ENCODE data around the gene USHBP1.

The USHBP1 gene

DNA sequence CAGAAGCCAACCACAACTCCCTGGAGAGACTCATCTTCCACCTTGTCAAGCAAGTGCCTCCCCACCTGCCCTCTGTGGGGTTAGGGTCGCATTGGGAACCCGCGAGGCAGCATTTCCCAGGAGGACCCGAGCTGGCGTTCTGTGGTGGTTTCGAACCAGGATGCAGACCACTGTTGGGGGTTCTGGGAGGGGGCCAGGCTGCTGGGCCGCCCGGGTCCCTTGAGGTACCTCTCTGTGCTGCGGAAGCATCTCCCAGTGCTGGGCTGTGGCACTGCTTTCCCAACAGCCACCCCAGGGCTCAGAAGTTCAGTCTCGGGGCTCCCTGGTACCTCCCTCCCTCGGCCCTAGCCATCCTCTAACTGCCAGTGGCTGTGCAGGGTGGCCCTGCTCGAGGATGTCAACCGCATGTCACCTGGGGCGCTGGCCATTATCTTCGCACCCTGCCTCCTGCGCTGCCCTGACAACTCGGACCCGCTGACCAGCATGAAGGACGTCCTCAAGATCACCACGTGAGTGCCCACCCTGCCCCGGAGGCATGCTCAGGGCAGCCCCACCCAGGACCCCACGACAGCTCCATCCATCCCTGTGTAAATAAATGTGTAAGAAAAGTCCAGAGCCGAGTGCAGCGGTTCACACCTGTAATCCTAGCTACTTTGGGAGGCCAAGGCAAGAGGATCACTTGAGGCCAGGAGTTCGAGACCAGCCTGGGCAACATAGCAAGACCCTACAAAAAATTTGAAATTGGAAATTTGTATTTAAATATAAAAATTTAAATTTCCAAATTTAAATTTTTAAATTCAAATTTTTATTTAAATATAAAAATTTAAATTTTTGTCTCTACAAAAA lies 57.6 kb downstream of the USHBP1 start:
- Histone ChIP-seq H2AFZ (ENCODE audit: low read depth, low read length, severe bottlenecking) (no peak overlapping the region), H3K4me3 (ENCODE audit: insufficient read depth, low read length, poor library complexity, severe bottlenecking) (no peak overlapping the region), H3K27ac (ENCODE audit: low read depth, low read length) (no peak overlapping the region), H4K20me1 (ENCODE audit: low read depth, low read length) (no peaks in the 10 kb centered on the region), H3K9ac (ENCODE audit: low read length) (no peak overlapping the region), H3K27me3 (ENCODE audit: low read length) (no peaks in the 10 kb centered on the region), H3F3A (ENCODE audit: insufficient read depth) (no peaks in the 10 kb centered on the region), H3K36me3 (ENCODE audit: low read length) (no peaks in the 10 kb centered on the region), H3K9me2 (replicated peaks; ENCODE audit: insufficient read depth, low read length) (no peaks in the 10 kb centered on the region), H3K9me3 (ENCODE audit: insufficient read depth, low read length) (no peaks in the 10 kb centered on the region), H3K79me2 (ENCODE audit: insufficient read depth, low read length) (no peaks in the 10 kb centered on the region), H3K4me2 (ENCODE audit: low read depth, low read length, poor library complexity, severe bottlenecking) (no peak overlapping the region)
- no peak for TF ChIP-seq EZH2phosphoT487 (conservative IDR thresholded peaks at IDR 0.05; ENCODE audit: low read length)
- TF ChIP-seq, protein P1, sequence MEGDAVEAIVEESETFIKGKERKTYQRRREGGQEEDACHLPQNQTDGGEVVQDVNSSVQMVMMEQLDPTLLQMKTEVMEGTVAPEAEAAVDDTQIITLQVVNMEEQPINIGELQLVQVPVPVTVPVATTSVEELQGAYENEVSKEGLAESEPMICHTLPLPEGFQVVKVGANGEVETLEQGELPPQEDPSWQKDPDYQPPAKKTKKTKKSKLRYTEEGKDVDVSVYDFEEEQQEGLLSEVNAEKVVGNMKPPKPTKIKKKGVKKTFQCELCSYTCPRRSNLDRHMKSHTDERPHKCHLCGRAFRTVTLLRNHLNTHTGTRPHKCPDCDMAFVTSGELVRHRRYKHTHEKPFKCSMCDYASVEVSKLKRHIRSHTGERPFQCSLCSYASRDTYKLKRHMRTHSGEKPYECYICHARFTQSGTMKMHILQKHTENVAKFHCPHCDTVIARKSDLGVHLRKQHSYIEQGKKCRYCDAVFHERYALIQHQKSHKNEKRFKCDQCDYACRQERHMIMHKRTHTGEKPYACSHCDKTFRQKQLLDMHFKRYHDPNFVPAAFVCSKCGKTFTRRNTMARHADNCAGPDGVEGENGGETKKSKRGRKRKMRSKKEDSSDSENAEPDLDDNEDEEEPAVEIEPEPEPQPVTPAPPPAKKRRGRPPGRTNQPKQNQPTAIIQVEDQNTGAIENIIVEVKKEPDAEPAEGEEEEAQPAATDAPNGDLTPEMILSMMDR (IDR thresholded peaks at IDR 0.05; ENCODE audit: insufficient read depth, low read length, poor library complexity, severe bottlenecking) = no peak

DNA sequence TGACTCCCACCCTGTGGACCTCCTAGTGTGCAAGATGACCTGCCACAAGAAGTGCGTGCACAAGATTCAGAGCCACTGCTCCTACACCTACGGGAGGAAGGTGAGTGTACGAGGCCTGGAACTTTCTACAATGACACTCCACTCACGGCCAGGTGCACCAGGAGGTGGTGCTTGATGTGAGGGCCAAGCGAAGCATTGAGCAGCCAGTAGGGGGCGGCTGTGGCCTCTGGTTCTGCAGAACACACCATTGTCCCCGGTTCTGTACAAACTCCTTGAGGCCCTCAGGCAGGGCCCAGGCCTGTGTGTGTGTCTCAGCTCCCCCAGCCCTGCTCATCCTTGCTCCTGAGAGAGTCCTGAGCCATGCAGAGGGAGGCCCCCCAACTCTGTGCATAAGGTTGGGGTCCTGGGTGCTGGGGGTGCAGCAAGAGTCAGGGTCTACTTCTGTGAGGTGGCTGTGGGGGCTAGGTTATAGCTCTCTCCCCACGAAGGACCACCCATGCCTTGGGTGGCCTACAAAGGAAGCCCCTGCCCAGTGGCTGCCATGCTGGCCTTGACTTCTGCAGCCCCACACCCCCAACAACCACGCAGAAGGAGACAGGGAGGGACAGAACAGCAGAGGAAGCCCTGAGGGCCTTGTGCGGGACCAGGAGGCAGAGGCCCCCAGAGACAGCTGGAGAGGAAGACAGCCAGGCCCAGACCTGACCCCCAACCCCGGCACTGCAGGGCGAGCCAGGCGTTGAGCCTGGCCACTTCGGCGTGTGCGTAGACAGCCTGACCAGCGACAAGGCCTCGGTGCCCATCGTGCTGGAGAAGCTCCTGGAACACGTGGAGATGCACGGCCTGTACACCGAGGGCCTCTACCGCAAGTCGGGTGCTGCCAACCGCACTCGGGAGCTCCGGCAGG lies 59.1 kb downstream of the USHBP1 start:
- Histone ChIP-seq H3K4me2 (ENCODE audit: low read depth, low read length, poor library complexity, severe bottlenecking) (no peak overlapping the region), H2AFZ (ENCODE audit: low read depth, low read length, severe bottlenecking) (no peak overlapping the region), H3K36me3 (ENCODE audit: low read length) (no peaks in the 10 kb centered on the region), H3K9me2 (replicated peaks; ENCODE audit: insufficient read depth, low read length) (no peaks in the 10 kb centered on the region), H3K79me2 (ENCODE audit: insufficient read depth, low read length) (no peaks in the 10 kb centered on the region), H4K20me1 (ENCODE audit: low read depth, low read length) (no peaks in the 10 kb centered on the region), H3K9ac (ENCODE audit: low read length) (no peak overlapping the region), H3K27me3 (ENCODE audit: low read length) (no peaks in the 10 kb centered on the region), H3K4me3 (ENCODE audit: insufficient read depth, low read length, poor library complexity, severe bottlenecking) (no peak overlapping the region), H3K9me3 (ENCODE audit: insufficient read depth, low read length) (no peaks in the 10 kb centered on the region), H3K27ac (ENCODE audit: low read depth, low read length) (no peak overlapping the region), H3F3A (ENCODE audit: insufficient read depth) (no peaks in the 10 kb centered on the region)
- TF ChIP-seq, protein P1 (IDR thresholded peaks at IDR 0.05; ENCODE audit: insufficient read depth, low read length, poor library complexity, severe bottlenecking) = peak; percentile 64
- TF ChIP-seq EZH2phosphoT487 (conservative IDR thresholded peaks at IDR 0.05; ENCODE audit: low read length) = no peak

DNA sequence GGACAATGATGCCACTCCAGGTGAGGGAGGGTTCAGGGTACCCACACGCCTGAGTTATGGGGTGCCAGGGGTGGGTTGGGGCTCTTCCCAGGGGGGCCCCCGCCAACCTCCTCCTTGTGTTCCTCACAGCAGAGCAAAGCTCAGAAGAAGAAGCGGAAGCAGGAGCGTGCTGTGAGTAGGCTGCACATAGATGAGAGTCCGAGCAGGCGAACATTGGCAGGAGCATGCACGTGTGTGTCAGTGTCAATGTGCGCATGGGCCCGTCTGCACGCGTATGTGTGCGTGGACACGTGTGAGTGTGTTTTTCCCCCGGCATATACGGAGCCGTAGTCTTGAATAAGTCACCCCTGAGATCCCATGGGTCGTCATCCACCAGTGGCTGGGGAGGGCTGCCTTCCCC lies 61.8 kb downstream of the USHBP1 start:
- no peaks in the 10 kb centered on the region for H3K36me3 ChIP-seq (ENCODE audit: low read length)
- H4K20me1 ChIP-seq (ENCODE audit: low read depth, low read length) = no peaks in the 10 kb centered on the region
- no peak overlapping the region for H3K9ac ChIP-seq (ENCODE audit: low read length)
- H3K27me3 ChIP-seq (ENCODE audit: low read length) = no peaks in the 10 kb centered on the region
- no peak overlapping the region for H3K4me2 ChIP-seq (ENCODE audit: low read depth, low read length, poor library complexity, severe bottlenecking)
- no peak for TF ChIP-seq EZH2phosphoT487 (conservative IDR thresholded peaks at IDR 0.05; ENCODE audit: low read length)
- TF ChIP-seq, protein P1 (IDR thresholded peaks at IDR 0.05; ENCODE audit: insufficient read depth, low read length, poor library complexity, severe bottlenecking) = no peak
- H3K4me3 ChIP-seq (ENCODE audit: insufficient read depth, low read length, poor library complexity, severe bottlenecking) = no peak overlapping the region
- H3K9me2 ChIP-seq (replicated peaks; ENCODE audit: insufficient read depth, low read length) = no peaks in the 10 kb centered on the region
- no peak overlapping the region for H2AFZ ChIP-seq (ENCODE audit: low read depth, low read length, severe bottlenecking)
- no peaks in the 10 kb centered on the region for H3F3A ChIP-seq (ENCODE audit: insufficient read depth)
- H3K27ac ChIP-seq (ENCODE audit: low read depth, low read length) = no peak overlapping the region
- no peaks in the 10 kb centered on the region for H3K9me3 ChIP-seq (ENCODE audit: insufficient read depth, low read length)
- H3K79me2 ChIP-seq (ENCODE audit: insufficient read depth, low read length) = no peaks in the 10 kb centered on the region
